SK-N-SH treated with all-trans-retinoic acid at 6 μM for 48 hours (cell line): ENCODE data around the gene PTGIS.

ENCODE experiments used
- ATAC-seq: fragments of 200-7000 bp; cut with Tn5 transposase; 3 replicates; pipeline ENCODE4 v1.9.1; 2020; ENCODE audit warnings: mild to moderate bottlenecking, moderate library complexity
- ARNTL ChIP-seq: fragments of 450-650 bp; formaldehyde crosslinking; IDR thresholded peaks from 2 replicates; pipeline ENCODE4 v1.5.0; 2020; ENCODE audit warnings: low read depth, mild to moderate bottlenecking, moderate library complexity, borderline replicate concordance
- BACH2 ChIP-seq: fragments of 250-450 bp; sonication (Bioruptor Pico); IDR thresholded peaks from 2 replicates; pipeline ENCODE4 v1.9.0; 2021; ENCODE audit warnings: mild to moderate bottlenecking, borderline replicate concordance
- CSDC2 ChIP-seq: fragments of 250-450 bp; sonication (Bioruptor Pico); IDR thresholded peaks from 2 replicates; pipeline ENCODE4 v1.5.0; 2020; ENCODE audit warnings: mild to moderate bottlenecking, moderate library complexity
- ESRRG ChIP-seq: fragments of 250-450 bp; sonication (Bioruptor Pico); IDR thresholded peaks from 2 replicates; pipeline ENCODE4 v1.6.1; 2021; ENCODE audit warnings: mild to moderate bottlenecking
- GLIS3 ChIP-seq: fragments of 250-450 bp; sonication (Bioruptor Pico); IDR thresholded peaks from 2 replicates; pipeline ENCODE4 v1.5.0; 2020; ENCODE audit warnings: mild to moderate bottlenecking, moderate library complexity
- ISL1 ChIP-seq: fragments of 250-450 bp; sonication (Bioruptor Pico); IDR thresholded peaks from 2 replicates; pipeline ENCODE4 v2.1.2; 2022; ENCODE audit warnings: mild to moderate bottlenecking, moderate library complexity
- OSR1 ChIP-seq: fragments of 250-450 bp; sonication (Bioruptor Pico); IDR thresholded peaks from 2 replicates; pipeline ENCODE4 v1.8.0; 2022; ENCODE audit warnings: moderate library complexity, mild to moderate bottlenecking, inconsistent platforms
- PATZ1 ChIP-seq: fragments of 250-450 bp; sonication (Bioruptor Pico); IDR thresholded peaks from 2 replicates; pipeline ENCODE4 v1.8.0; 2020; ENCODE audit warnings: mild to moderate bottlenecking, moderate library complexity, borderline replicate concordance
- PPARA ChIP-seq: fragments of 250-450 bp; sonication (Bioruptor Pico); IDR thresholded peaks from 2 replicates; pipeline ENCODE4 v1.5.0; 2020; ENCODE audit warnings: mild to moderate bottlenecking, borderline replicate concordance
- RARB ChIP-seq: fragments of 250-450 bp; sonication (Bioruptor Pico); IDR thresholded peaks from 2 replicates; pipeline ENCODE4 v1.8.0; 2021; ENCODE audit warnings: mild to moderate bottlenecking, moderate library complexity
- SNAI2 ChIP-seq: fragments of 250-450 bp; sonication (Bioruptor Pico); IDR thresholded peaks from 2 replicates; pipeline ENCODE4 v1.5.0; 2020; ENCODE audit warnings: mild to moderate bottlenecking, moderate library complexity
- TCF4 ChIP-seq: fragments of 250-450 bp; sonication (Bioruptor Pico); IDR thresholded peaks from 2 replicates; pipeline ENCODE4 v1.8.0; 2021; ENCODE audit warnings: mild to moderate bottlenecking, moderate library complexity, borderline replicate concordance
- TOX ChIP-seq: fragments of 250-450 bp; sonication (Bioruptor Pico); IDR thresholded peaks from 2 replicates; pipeline ENCODE4 v1.8.0; 2021; ENCODE audit warnings: mild to moderate bottlenecking, moderate library complexity, borderline replicate concordance
- ZC3H10 ChIP-seq: fragments of 250-450 bp; sonication (Bioruptor Pico); IDR thresholded peaks from 2 replicates; pipeline ENCODE4 v1.5.1; 2021; ENCODE audit warnings: mild to moderate bottlenecking, moderate library complexity
- ZFP30 ChIP-seq: fragments of 450-650 bp; formaldehyde crosslinking; IDR thresholded peaks from 2 replicates; pipeline ENCODE4 v1.5.0; 2022; ENCODE audit warnings: mild to moderate bottlenecking, moderate library complexity
- ZNF565 ChIP-seq: fragments of 450-650 bp; formaldehyde crosslinking; conservative IDR thresholded peaks from 2 replicates; pipeline ENCODE4 v1.5.0; 2020; ENCODE audit warnings: low read depth, mild to moderate bottlenecking, moderate library complexity
- ZNF70 ChIP-seq: fragments of 450-650 bp; formaldehyde crosslinking; IDR thresholded peaks from 2 replicates; pipeline ENCODE4 v1.5.0; 2020; ENCODE audit warnings: mild to moderate bottlenecking, moderate library complexity
- ZNF8 ChIP-seq: fragments of 450-650 bp; formaldehyde crosslinking; IDR thresholded peaks from 2 replicates; pipeline ENCODE4 v1.5.0; 2020; ENCODE audit warnings: mild to moderate bottlenecking, moderate library complexity
- TF ChIP-seq, protein P1 (sequence below): fragments of 250-450 bp; sonication (Bioruptor Pico); IDR thresholded peaks from 2 replicates; pipeline ENCODE4 v1.5.1; 2021; ENCODE audit warnings: mild to moderate bottlenecking, moderate library complexity
- TF ChIP-seq, protein P2 (sequence below): fragments of 250-450 bp; sonication (Bioruptor Pico); IDR thresholded peaks from 2 replicates; pipeline ENCODE4 v1.8.0; 2021; ENCODE audit warnings: low read depth, mild to moderate bottlenecking, moderate library complexity, borderline replicate concordance
- TF ChIP-seq, protein P3 (sequence below): fragments of 250-450 bp; sonication (Bioruptor Pico); IDR thresholded peaks from 2 replicates; pipeline ENCODE4 v1.5.0; 2020; ENCODE audit warnings: mild to moderate bottlenecking, moderate library complexity
- TF ChIP-seq, protein P4 (sequence below): fragments of 250-450 bp; sonication (Bioruptor Pico); IDR thresholded peaks from 2 replicates; pipeline ENCODE4 v1.5.1; 2020; ENCODE audit warnings: low read depth, mild to moderate bottlenecking, moderate library complexity

The PTGIS gene

GRCh38 chr20:49584418-49585382 lies 16.8 kb upstream of the PTGIS start:
- TF ChIP-seq GLIS3 (CRISPR knock-in tag), result no peak
- TF ChIP-seq, protein P1, sequence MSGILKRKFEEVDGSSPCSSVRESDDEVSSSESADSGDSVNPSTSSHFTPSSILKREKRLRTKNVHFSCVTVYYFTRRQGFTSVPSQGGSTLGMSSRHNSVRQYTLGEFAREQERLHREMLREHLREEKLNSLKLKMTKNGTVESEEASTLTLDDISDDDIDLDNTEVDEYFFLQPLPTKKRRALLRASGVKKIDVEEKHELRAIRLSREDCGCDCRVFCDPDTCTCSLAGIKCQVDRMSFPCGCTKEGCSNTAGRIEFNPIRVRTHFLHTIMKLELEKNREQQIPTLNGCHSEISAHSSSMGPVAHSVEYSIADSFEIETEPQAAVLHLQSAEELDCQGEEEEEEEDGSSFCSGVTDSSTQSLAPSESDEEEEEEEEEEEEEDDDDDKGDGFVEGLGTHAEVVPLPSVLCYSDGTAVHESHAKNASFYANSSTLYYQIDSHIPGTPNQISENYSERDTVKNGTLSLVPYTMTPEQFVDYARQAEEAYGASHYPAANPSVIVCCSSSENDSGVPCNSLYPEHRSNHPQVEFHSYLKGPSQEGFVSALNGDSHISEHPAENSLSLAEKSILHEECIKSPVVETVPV (CRISPR knock-in tag), result no peak
- no peak for TF ChIP-seq OSR1 (CRISPR knock-in tag)
- no peak for TF ChIP-seq ZNF8 (CRISPR knock-in tag)
- TF ChIP-seq, protein P2, sequence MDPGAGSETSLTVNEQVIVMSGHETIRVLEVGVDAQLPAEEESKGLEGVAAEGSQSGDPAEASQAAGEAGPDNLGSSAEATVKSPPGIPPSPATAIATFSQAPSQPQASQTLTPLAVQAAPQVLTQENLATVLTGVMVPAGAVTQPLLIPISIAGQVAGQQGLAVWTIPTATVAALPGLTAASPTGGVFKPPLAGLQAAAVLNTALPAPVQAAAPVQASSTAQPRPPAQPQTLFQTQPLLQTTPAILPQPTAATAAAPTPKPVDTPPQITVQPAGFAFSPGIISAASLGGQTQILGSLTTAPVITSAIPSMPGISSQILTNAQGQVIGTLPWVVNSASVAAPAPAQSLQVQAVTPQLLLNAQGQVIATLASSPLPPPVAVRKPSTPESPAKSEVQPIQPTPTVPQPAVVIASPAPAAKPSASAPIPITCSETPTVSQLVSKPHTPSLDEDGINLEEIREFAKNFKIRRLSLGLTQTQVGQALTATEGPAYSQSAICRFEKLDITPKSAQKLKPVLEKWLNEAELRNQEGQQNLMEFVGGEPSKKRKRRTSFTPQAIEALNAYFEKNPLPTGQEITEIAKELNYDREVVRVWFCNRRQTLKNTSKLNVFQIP (CRISPR knock-in tag), result no peak
- no peak for TF ChIP-seq PPARA (CRISPR knock-in tag)
- no peak for TF ChIP-seq TCF4
- TF ChIP-seq, protein P3, sequence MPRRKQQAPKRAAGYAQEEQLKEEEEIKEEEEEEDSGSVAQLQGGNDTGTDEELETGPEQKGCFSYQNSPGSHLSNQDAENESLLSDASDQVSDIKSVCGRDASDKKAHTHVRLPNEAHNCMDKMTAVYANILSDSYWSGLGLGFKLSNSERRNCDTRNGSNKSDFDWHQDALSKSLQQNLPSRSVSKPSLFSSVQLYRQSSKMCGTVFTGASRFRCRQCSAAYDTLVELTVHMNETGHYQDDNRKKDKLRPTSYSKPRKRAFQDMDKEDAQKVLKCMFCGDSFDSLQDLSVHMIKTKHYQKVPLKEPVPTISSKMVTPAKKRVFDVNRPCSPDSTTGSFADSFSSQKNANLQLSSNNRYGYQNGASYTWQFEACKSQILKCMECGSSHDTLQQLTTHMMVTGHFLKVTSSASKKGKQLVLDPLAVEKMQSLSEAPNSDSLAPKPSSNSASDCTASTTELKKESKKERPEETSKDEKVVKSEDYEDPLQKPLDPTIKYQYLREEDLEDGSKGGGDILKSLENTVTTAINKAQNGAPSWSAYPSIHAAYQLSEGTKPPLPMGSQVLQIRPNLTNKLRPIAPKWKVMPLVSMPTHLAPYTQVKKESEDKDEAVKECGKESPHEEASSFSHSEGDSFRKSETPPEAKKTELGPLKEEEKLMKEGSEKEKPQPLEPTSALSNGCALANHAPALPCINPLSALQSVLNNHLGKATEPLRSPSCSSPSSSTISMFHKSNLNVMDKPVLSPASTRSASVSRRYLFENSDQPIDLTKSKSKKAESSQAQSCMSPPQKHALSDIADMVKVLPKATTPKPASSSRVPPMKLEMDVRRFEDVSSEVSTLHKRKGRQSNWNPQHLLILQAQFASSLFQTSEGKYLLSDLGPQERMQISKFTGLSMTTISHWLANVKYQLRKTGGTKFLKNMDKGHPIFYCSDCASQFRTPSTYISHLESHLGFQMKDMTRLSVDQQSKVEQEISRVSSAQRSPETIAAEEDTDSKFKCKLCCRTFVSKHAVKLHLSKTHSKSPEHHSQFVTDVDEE (CRISPR knock-in tag), result no peak
- TF ChIP-seq BACH2 (CRISPR knock-in tag), result no peak
- no peak for TF ChIP-seq RARB (CRISPR knock-in tag)
- TF ChIP-seq PATZ1 (CRISPR knock-in tag), result no peak
- no peak for TF ChIP-seq ARNTL (CRISPR knock-in tag)
- TF ChIP-seq ZFP30, result no peak
- TF ChIP-seq ZNF70 (CRISPR knock-in tag), result no peak
- TF ChIP-seq, all 23 proteins: peak for 0
- ATAC-seq, result no peak

- peak; percentile 17; the same call in 2 of the 3 replicates for ATAC-seq
- no peak for TF ChIP-seq ZFP30
- TF ChIP-seq ZNF565, result no peak
- no peak for TF ChIP-seq PPARA (CRISPR knock-in tag)
- TF ChIP-seq, protein P4, sequence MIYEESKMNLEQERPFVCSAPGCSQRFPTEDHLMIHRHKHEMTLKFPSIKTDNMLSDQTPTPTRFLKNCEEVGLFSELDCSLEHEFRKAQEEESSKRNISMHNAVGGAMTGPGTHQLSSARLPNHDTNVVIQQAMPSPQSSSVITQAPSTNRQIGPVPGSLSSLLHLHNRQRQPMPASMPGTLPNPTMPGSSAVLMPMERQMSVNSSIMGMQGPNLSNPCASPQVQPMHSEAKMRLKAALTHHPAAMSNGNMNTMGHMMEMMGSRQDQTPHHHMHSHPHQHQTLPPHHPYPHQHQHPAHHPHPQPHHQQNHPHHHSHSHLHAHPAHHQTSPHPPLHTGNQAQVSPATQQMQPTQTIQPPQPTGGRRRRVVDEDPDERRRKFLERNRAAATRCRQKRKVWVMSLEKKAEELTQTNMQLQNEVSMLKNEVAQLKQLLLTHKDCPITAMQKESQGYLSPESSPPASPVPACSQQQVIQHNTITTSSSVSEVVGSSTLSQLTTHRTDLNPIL (CRISPR knock-in tag), result no peak
- TF ChIP-seq TOX (CRISPR knock-in tag), result no peak
- no peak for TF ChIP-seq GLIS3 (CRISPR knock-in tag)
- TF ChIP-seq BACH2 (CRISPR knock-in tag), result no peak
- TF ChIP-seq CSDC2 (CRISPR knock-in tag), result no peak
- TF ChIP-seq ESRRG (CRISPR knock-in tag), result no peak
- TF ChIP-seq, protein P1 (CRISPR knock-in tag), result no peak
- no peak for TF ChIP-seq ZC3H10 (CRISPR knock-in tag)
- TF ChIP-seq ISL1 (CRISPR knock-in tag), result peak; percentile 43
- TF ChIP-seq TCF4, result peak; percentile 40; the same call in 1 of the 2 replicates
- TF ChIP-seq SNAI2, result no peak
- TF ChIP-seq ZNF8 (CRISPR knock-in tag), result no peak
Observed at GRCh38 chr20:49583669-49584417, 15.9 kb upstream of the PTGIS start.
